NCI-H146 treated with DMSO at 0.1 percent for 48 hours (cell line): ENCODE measurements around the gene LAGE3.

ENCODE experiments used
- DNase-seq: peaks from one replicate; lab custom pipeline; 2025; ENCODE audit not compliant: unreplicated experiment; lab: John Stamatoyannopoulos, UW

Gene LAGE3, protein sequence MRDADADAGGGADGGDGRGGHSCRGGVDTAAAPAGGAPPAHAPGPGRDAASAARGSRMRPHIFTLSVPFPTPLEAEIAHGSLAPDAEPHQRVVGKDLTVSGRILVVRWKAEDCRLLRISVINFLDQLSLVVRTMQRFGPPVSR

DNA sequence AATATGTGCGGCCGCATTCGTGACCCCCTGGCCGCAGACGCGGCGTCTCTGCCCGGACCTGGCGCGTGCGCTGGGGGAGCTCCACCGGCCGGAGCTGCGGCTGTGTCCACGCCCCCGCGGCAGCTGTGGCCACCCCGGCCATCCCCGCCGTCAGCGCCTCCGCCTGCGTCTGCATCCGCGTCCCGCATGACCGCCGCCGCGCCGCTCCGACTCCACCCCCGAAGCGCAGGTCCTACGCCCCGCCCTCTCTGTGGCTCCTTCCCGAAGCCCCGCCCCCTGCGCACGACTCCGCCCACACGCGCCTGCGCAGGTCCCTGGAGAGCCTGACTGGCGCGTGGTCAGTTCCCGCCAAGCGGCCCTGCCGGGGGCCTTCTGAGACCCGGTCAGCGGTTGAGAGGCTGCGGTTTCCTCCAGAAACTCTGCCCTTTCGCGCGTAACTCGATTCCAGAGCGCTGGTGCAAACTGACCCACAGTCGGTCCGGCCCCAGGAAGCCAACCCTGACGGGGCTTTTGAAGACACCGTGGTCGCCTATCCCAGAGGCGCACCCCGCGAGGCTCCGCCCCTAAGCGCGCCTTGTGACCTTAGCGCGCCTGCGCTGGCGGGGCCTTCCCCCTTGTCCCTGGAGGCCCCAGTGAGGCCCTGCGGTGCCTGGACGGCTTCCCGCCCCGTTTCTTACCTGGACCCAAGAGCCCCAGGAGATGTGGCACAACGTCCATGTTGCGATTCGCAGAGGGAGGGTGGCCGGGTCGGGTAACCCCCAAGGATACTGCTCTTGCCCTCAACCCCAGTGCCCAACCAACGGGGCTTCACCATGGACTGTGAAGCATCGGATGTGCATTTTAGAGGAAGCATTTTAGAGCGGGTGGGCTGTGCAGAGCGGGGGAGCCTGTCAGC is at the start of gene LAGE3:
TSS of gene LAGE3 (minus strand) at position 554 of the 895 bp plus-strand sequence. CDS start at position 188, 366 bp downstream.
- peak; percentile 72 for DNase-seq

DNA sequence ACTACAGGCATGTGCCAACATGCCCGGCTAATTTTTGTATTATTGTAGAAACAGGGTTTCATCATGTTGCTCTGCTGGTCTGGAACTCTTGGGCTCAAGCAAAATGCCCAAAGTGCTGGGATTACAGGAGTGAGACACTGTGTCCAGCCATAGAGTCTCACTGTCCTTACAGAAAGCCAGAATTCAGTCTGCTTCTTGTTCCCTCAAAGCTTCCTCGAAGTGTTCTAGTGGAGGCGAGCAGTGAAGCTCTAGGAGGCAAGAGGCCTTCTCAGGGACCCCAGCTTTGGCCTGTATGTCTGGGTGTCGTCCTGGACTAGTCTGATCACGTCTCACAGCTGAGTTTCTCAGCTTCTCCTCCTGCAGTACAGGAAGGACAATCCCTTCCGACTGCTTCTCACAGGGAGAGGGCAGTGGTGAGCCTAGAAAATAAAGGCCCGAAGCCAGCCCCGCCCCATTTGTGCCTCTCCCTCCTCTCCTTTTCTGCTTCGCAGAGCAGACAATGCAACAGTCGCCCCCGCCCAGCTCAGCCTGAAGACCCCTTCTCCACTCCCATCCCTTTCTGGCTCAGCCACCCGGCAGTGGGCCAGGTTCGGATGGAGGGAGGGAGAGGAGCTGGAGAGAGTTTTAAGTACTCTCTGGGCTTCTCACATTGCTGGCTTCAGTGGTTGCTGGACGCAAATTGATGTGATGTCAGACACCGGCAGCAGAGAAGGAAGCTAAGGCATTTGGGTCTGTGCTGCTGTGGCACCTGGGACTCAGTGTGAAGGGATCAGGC is 48.0 kb upstream of the LAGE3 start:
- peak; percentile 55 for DNase-seq

GRCh38 chrX:154525606-154526490 is 46.8 kb upstream of the LAGE3 start:
- no peak for DNase-seq

GRCh38 chrX:154519389-154519788 is 40.3 kb upstream of the LAGE3 start:
- no peak for DNase-seq

DNA sequence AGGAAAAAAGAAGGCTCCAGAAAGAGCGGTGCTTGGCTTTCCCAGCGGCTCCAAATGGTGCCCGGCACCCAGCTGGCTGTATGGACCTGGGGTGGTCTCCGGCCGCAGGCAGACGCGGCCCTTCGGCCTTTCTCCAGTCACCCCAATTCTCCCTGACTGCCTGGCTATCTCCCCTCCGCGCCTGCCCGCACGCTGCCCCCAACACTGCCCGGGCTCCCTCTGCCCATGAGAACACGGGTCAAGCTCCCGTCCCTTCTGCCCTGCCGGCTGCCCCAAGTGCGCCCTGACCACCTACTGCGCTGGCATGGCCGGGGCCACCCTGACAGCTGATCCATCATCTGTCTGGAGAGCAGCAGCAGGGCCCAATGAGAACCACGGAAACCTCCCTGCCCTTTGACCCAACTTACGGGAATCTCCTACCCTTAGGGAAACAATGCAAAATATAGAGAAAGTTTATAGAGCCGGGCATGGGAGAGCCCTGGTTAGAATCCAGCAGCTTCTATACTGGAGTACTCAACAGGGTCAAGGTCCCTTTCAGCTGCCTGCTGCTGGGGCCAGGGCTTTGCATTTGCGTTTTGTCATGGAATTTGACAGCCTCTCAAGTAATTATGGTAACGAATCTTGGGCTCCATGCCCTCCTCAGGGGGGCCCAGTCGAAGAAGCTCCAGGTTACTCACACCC is 38.2 kb upstream of the LAGE3 start:
- DNase-seq, result no peak

DNA sequence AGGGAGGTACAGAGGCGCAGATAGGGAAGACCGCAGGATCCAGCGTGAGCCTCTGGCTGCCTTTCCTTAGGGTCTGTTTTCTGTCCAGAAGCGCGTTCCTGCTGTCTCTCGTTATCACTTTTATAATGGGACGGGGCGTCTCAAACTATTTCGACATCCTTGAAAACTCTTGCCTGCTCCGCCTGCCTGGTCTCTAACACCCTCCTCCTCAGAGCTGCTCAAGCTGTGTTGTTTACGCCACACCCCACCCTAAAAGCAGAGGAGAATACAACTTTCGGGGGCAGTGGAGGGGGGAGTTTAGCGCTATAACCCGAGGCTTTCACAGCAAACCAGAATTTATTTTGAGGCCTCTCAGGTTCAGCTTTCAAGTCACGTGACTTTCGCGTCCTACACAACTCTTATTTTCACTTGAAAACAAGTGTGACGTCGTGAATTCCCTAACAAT is 37.6 kb upstream of the LAGE3 start:
- DNase-seq, result no peak

DNA sequence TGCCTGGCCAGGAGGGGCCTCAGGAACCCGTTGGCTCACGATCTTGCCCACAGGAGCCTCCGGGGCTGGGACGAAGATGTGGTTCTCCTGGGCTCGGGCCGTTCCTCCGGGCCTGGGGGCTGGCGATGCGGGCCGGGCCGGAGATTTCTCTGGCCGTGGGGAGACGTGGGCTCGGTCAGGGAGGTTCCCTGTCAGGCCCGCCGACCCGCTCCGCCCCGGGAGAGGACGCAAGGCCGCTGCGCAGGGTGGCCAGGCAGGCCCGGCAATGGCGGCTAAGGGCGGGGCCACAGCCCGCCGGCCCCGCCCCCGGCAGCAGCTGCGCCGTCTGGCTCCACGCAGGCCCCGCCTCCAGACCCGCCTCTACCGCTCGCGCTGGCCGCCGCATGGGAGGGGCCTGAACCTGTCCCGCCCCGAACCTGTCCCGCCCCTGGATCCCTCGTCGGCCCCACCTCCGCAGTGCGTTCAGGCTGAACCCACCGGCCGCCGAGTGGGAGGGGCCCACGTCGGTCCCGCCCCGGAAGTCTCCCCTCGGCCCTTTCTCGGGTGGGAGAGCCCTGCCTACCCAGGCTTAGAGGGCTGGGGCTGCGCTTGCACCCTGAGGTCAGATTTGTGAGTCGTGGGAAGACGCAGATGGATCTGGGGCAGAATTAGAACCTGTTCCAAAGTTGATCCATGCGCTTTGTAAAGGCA is 37.0 kb upstream of the LAGE3 start, which contains the start of gene FAM3A:
TSS of gene FAM3A (minus strand) at position 267 of the 690 bp plus-strand sequence. CDS start 460 bp downstream, outside the sequence.
- peak; percentile 86 for DNase-seq

- DNase-seq, result peak; percentile 30
Measured at GRCh38 chrX:154515090-154515965, 36.2 kb upstream of the LAGE3 start.

DNA sequence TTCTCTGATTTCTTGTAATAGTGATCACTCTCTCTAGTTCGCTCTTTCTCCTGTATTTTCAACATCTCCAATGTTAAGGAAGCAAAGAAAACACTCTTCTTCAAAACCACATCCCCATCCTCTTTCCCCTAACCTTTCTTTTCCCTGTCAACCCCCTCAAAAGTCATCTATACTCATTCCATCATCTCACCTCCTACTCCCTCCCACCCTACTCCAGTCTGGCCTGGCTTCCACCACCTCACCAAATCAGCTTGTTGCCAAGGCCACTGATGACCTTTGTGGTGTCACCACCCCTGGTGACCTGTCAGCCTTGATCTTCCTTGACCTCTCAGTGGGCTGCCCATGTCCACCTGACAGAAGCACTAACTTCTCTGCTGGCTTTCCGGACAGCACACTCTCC is 34.6 kb upstream of the LAGE3 start:
- DNase-seq, result no peak

DNA sequence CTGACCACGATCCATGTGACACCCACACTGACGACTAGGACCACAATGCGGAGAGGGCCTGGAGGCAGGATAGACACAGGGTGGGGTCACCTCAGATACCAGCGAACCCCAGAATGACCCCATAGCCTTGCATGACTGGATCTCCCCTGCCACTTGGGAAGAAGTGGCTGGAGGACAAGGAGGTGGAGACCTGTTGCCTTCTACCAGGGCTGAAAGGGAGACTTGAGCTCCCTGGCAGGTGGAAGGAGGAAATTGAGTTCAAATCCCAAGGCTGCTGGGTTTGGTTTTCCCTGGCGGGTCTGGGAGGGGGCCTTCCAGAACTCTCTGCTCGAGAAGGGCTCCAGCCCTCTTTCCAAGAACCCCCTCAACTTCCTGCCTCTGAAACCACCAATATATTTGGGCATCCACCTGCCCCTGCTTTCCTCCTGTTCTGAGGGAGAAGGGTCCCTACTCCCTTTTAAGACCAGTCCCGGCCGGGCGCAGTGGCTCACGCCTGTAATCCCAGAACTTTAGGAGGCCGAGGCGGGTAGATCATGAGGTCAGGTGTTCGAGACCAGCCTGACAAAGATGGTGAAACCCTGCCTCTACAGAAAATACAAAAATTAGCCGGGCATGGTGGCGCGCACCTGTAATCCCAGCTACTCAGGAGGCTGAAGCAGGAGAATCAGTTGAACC is 33.9 kb upstream of the LAGE3 start:
- no peak for DNase-seq

DNA sequence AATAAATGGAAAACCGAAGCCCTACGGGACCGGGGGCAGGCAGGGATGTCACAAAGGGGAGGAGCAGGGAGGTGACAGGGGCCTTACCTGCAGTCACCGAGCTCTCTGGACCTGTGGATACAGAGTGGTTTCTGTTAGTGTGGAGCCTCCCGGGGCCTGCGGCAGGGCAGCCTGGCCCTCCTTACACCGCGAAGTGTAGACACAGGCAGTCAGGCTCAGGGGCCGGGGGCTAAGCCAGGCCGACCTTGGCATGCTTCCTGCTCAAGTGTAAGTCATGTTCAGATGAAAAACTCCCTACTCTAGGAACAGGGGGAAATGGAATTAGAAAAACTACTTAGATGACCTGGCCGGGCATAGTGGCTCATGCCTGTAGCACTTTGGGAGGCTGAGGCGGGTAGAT is 32.7 kb upstream of the LAGE3 start:
- no peak for DNase-seq

DNA sequence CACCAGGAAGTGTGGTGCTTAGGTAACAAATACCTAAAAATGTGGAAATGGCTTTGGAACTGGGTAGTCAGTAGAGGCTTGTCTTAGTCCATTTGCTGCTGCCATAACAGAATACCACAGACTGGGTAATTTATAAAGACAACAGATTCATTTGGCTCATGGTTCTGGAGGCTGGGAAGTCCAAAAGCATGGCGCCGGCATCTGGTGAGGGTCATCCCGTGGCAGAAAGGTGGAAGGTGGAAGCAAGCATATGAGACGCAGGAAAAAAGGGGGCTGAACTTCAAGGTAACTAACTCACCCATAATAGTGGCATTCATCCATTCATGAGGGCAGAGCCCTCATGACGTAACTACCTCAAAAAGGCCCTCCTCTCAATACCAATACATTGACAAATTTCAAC is 30.4 kb upstream of the LAGE3 start:
- no peak for DNase-seq

GRCh38 chrX:154508384-154508745 is 29.3 kb upstream of the LAGE3 start:
- DNase-seq, result no peak

DNA sequence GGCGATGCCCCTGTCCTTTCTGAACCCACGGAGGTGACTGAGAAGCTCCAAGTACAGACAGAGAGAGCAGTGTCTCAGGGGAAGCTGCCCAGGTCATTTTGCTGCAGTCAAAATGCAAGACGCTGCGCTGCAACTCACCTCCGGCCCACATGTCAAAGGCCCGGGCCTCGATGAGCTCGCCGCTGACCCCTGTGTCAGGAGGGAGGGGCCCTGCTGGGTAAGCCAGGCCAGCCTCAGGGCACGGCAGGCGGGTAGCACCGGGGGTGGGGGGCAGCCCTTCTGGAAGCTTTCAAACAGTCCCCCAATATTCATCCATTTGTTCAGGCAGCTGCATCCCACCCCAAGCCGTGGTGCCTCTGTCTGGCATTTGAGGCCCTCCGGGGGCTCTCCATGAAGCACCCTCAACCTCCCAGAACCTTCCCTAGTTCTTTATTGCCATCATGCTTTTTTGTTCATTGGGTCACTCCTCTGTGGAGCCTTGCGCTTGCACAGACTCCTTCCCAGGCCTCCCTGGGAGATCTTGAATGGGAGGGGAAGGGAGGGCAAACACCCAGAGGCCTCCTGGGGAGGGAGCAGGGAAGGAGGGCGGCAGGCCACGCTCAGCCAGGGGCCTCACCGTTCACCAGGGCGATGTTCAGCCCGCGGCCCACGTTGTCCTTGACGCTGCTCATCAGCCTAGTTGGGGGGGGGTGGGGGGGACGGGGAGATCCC is 28.7 kb upstream of the LAGE3 start:
- no peak for DNase-seq

DNA sequence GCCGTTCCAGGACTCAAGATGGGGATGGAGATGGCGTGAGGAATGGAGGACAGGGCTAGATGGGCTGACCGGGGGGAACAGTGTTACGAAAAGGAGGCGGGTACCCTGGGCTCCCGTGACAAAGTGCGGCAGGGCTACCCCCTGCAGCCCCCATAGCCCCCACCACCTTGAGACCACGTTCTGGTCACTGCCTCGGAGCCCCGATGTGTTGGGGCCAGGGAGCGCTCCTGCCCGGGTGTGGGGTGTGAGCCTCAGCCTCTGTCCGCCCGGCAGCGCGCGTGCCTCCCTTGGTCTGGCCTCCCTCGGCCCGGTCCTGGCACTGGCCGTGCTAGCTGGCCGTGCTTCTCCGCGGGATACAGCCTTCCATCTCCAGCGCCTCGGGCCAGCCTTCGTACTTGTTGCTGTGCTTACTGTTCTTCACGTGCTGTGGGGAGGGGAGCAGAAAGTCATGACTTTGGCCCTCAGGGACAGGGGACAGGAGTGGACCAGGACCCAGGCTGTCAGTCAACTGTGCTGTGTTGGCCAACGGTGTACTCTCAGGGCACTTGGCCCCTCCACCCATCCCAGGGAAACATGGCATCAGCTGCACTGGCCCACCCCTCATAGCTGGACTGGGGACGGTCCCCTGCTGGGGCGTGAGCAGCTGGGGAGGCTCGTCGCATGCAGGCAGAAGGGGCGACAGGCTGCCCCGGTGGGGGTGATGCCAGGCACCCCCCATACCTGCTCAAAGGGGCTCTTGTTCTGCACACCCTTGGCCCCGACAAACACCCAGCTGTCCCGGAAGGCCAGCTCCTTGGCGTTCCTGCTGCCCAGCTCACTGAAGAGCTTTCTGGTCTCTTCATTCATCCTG is 27.6 kb upstream of the LAGE3 start:
- DNase-seq, result no peak

DNA sequence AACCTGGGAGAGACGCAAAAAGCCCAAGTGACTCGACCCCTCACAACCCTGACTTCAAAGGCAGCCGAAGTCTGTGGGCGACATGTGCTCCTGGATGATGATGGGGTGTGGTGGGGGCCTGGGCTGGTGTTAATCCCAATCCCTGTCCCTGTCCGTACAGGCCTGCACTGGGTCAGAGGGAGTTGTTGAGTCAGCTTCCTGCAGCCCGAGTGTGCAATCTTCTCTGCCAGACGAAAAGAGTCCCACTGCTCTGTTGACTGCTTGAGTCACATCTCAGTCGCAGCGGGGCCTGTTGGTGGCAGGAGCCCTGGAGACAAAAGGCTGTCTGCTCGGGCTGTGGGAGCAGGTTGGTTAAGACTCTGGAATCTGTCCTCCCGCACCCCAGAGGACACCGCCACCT is 26.7 kb upstream of the LAGE3 start:
- DNase-seq, result no peak
